Activated effector memory CD4-positive, alpha-beta T cell treated with anti-CD3 and anti-CD28 coated beads, Interleukin-2, amount 50 U/mL, for 16 hours (primary cell): ENCODE measurements around the gene ICAM2.
"Not testable (repeated sequence)": the region's sequence is repeated elsewhere in the genome, so short reads cannot be mapped to it uniquely, and the experiment has no call there.

Source experiments
- DNase-seq: peaks from one replicate; pipeline ENCODE4 v3.0.0-alpha.2; 2020

The ICAM2 gene

DNA sequence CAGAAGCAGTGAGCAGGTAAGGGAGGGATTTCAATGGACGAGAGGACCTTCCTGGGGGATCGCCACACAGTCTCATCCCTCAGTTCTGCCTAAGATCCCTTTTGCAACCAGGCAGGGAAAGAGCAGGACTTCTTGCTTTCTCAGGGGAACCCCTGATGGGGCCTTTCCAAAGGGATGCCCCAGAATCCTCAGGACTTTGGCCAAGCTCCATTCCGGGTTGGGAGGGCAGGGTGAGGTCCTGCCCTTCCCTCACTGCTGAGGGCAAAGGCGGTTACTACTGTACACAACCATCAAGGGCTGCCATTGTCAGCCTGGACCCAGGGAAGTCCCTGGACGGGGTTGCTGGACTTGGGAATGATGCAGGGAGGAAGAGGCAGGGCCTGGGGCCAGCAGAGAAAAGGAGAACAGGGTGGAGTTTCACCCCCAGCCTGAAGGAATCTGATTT lies 12.6 kb downstream of the ICAM2 start:
- DNase-seq, result no peak

DNA sequence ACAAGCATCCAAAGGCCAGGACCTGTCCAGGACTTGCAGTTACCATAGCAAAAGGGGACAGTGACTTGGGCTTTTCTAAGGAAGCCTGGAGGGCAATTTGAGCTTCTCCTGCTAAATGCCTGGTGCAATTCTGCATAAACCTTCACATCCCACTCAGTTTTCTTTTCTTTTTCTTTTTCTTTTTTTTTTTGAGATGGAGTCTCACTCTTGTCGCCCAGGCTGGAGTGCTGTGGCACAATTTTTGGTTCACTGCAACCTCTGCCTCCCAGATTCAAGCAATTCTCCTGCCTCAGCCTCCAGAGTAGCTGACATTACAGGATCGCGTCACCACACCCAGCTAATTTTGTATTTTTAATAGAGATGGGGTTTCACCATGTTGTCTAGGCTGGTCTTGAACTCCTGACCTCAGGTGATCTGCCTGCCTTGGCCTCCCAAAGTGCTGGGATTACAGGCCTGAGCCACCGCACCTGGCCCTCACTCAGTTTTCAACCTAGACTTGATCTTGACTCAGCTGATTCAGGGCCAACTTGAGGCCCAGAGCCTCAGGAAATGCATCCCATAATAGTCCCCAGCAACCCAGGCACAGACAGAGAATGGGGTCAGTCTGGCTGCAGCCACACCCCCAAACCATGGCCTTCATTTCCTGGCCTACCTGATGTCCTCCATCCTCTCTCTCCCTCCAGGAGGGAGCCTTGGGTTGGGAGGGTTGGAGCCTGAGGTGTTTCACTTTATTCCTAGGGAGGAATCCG lies 13.2 kb downstream of the ICAM2 start:
- DNase-seq, result not testable (repeated sequence)

DNA sequence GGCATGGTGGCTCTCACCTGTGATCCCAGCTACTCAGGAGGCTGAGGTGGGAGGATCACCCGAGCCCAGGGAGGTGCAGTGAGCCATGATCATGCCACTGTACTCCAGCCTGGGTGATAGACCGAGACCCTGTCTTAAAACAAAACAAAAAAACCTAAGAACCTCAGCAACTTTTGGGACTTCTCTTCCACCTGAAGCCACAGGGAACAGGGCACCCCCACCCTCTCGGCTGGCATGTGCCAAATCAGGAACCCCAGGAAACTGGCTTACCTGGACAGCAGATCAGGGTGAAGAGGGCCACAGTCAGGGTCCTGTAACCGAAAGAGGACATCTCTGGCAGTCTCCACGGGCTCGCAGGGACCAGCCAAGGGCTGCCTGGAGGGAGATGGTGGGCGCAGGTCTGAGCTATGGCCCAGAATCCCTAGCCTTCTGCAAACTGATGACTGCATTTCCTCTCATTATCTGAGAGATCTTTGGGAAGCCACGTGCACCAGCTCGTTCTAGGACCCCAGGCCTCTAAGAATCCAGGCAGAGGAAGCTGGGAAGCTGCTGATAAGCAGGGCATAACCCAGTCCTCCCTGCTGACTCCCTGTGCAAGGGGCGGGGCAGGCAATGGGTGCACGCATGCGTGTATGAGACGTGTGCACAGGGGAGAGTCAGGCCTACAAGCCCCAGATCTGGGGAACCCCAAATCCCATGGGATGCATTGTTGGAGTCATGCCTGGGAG lies 13.9 kb downstream of the ICAM2 start:
- DNase-seq, result peak; percentile 60

DNA sequence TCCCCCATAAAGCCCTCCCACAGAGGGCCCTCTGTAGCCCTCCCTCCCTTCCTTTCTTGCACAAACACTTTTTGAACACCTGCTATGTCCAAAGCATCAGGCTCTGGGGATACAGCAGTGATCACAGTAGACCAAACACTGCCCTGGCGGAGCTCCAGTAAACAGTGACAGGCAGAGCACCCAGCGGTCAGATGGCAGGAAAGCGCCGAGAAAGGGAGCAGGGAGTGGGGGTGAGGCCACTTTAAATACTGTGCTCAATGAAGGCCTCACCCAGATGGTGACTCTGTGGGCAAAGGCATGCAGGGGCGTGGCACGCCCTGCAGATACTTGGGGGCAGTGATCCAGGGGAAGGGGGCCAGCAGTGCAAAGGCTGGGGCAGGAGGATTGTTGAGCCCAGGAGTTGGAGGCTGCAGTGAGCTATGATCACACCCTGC lies 14.7 kb downstream of the ICAM2 start:
- DNase-seq, result peak; percentile 28

DNA sequence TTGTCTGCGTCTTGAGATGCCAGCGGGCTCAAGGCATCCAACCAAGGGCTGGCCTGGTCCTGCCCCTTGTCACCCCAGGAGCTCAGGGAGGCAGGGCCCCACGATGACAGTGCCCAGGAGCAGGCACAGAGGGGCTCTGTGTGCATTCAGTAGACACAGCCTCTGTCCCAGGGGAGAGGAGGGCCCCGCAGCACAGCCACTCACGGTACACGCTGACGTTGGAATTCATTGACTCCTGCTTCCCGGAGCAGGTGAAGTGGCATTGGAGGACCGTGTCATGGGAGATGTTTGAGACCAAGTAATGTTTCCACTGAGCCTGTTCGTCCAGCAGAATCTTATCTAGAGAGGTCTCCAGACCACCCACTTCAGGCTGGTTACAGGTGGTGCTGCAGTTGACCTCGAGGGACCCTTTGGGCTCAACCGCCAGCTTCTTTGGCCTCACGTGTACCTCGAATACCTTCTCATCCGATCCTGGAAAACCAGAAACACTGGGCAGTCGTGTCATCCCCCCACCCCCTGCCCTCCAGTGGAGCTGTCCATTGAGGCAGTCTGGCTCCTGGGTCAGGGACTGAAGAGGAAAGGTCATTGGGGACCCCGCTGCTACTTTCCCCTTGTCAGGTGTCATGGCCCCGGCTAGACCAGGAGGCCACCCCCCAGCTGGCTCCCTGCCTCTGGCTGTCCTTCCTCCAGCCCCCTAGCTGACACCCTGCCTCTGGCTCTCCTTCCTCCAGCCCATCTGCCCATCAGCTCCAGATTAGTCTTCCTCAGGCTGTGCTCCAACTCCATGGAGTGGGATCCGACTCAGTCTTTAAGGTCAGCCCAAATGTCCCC lies 15.3 kb downstream of the ICAM2 start:
- DNase-seq, result peak; percentile 57

DNA sequence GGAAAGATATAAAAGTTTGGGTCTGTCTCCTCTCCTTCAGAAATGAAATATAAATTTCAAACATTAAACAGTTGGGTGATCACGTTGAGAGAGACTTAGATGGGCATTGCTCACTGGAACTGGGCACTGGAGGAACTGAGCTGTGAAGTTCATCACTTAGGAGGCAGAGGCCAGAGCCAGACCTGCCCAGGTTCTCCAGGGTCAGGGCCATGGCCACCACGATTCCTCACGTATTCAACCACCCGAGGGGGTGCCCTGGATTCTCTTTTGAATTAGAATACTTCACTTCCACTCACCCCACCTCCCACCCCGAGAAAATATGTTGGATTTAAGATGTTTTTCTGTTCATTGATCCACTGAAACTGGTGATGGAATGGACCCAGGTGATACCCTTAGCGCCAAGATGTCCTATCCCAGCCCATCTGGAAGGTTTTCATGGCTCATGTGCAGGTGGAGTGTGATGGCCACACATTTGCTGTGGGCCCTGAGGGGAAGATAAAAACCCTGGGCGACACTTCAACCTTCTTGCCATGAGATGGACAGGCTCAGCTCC lies 16.1 kb downstream of the ICAM2 start:
- DNase-seq, result peak; percentile 54

DNA sequence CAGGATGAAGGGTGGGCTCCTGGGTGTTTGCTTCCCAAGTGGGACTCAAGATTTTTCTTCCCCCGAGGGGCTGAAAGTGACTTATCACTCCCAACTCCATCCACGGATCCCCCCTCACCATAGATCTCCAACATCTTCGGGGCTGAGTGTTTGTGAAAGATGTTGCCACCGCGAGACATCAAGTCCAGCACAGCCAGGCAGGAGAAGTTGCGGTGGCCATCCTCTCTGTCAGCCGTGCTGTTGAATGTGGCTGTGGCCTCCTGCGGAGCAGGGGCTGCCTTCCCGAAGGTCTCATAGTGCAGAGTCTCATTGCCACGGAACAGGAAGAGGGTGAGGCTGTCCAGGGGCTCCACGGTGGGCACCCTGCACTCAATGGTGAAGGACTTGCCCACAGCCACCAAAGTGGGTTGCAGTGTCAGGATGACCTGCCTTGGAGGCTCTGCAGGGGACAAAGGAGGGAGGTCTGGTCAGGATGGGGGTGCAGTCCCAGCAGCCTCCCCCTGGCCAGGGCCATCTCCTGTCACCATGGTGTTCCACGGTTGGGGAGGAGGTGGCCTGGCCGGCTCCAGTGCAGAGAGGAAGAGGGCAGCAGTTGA lies 16.8 kb downstream of the ICAM2 start:
- peak; percentile 59 for DNase-seq

DNA sequence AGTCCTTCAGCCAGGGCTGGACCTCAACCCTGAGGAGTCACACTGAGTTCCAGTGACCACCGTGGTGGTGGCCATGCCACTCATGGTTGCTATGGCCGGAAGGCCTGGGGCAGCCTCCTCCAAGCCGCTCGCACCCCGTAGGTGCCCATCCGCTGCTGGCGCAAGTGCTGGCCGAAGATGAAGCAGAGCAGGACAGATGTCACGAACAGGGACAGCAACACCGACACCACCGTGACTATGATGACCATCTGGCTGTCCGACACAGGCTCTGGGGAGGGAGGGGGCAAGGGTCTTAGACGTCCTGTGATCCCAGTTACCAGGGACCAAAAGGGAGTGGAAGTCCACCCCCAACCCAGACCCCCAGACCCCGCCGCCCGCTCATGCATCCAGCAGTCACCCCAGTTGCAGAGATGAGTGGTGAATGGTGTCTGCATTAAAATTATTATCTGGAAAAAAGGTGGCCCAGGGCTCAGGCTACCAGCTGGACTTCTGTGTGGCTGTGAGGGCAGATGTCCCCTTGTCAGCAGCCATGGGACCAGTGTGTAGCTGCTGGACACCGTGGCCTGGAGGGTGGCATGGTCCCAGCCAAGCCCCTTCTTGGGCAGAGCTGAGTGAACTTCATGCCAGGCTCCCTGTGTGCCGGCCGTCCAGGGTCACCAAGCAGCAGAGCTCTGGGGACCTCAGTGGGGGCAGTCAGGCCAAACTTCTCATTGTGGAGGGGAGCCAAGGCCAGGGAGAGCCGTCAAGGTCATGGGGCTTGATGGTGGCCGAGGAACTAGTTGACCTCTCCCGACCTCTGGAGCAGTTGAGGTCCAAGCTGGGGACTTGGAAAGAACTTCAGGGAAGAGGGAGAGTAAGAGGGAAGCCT lies 17.5 kb downstream of the ICAM2 start:
- DNase-seq, result peak; percentile 59

DNA sequence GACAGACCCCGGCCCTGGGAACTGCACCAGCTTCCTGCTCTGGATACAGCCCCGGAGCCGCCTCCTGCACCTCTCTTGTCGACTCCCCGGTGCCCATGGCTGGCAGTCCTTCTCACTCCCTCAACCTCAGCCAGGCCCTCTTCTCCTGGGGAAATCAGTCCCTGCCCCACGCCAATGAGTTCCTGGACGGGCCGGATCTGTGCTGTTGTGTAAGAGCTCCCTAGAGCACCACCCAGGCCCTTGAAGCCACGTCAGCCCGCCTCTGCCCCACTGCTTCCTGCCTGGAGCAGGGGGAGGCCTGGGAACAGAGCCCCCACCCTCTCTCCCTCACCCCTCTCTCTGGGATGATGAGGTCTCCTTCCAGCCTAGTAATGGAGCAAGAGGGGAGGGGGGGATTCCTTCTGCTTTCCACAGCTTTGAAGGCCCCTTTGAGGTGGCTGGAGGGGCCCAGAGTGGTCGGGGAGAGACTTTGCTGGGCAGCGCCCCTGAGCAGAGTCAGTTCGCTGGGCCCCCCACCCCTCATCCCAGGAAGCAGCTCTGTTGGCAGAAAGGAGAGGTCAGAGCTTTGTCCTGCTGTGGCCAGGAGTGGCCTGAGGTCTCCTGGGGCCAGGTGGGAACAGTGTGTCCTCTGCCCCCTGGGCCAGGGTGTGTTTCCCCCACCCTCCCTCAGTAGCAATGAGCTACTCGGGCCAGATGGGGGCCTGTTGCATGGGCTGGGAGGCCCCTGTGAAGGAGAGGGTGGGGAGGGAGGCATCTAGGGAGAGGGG lies 18.5 kb downstream of the ICAM2 start:
- DNase-seq, result peak; percentile 58

DNA sequence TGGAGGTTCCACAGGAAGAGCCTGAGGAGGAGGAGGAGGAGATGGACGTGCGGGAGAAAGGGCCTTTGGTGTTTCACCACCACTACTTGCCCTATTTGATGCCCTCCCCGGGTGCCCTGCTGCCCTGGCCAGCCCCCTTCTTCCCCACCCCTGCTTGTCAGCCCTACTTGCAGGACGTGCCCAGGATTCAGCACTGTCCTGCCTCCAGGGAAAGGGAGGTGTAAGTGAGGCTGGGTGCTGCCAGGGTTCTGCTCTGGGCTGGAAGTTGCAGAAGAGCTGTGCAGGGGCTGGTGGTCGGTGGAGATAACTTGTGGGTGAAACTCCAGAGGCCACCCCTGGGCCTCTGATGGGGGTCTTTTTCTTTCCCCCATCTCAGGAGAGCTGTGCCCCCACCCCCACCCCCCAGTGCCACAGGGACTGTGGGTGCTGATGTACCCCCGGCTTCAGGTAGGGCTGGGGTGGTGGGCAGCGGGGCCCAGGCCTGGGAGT lies 19.3 kb downstream of the ICAM2 start:
- DNase-seq, result peak; percentile 47

DNA sequence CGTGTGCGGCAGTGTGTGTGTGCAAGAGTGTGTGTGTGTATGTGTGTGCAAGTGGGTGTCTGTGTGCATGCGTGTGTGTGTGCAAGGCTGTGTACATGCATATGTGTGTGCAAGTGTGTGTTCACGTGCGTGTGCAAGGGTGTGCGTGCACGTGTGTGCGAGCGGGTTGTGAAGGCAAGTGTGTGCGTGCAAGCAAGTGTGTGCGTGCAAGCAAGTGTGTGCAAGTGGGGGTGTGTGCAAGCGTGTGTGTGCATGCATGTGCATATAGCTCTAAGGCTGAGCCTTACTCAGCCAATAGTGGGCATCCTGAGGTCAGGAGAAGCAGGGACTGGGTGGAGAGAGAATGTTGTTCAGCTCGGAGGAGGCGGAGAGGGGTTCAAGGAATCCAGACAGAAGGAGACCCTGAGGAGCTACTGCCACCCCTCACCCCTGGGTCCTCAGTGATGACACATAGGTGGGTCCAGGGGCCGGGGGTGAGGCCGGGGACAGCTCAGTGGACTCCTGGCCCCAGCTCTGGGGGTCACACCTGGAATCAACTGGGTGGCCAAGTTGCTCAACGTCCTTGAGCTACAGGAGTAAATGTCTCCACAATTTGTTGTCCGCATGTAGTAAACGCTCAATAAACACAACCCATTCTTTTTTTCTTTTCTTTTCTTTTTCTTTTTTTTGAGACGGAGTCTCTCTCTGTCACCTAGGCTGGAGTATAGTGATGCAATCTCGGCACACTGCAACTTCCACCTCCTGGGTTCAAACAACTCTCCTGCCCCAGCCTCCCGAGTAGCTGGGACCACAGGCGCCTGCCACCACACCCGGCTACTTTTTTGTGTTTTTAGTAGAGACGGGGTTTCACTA lies 20.5 kb downstream of the ICAM2 start:
- peak; percentile 61 for DNase-seq

DNA sequence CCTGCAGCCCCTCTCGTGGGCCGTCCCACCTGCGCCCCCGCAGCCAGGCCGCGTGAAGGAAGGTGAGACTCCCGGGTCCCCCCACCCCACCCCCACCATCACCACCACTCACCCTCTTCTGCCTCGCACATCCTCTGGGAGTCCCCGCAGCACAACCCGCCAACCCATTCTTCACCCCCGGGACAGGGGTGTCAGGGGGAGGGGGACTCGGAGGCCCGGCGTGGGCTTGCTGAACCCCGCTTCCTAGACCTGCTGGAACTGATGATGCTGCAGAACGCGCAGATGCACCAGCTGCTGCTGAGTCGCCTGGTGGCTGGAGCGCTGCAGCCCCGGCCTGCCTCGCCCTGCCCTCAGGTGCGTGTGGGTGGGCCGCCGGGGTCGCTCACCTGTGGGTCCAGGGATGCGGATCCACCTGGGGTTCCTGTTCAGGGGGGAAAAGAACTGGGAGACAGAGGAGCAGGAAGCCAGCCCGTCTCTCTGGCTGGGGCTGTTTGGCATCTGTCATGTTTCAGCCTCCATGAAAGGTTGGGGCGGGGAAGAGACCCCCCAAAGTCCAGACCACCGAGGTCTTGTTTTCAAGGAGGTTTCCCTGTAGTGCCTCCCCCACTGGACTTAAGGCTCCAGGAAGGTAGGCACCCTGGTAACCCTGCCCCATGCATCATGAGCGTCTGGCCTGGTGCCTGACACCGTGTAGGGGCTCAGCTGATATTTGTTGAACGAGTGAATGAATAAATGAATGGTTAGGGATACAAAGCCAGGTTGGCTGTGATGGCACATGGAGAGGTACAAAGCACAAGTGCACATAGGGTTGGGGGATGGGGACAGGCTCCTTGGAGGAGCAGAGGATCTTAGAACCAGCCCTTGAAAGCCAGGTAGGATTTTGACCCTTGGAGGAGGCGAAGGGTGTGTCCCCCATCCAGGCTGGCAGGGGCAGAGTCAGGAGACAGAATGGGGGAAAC lies 21.4 kb downstream of the ICAM2 start:
- peak; percentile 69 for DNase-seq

DNA sequence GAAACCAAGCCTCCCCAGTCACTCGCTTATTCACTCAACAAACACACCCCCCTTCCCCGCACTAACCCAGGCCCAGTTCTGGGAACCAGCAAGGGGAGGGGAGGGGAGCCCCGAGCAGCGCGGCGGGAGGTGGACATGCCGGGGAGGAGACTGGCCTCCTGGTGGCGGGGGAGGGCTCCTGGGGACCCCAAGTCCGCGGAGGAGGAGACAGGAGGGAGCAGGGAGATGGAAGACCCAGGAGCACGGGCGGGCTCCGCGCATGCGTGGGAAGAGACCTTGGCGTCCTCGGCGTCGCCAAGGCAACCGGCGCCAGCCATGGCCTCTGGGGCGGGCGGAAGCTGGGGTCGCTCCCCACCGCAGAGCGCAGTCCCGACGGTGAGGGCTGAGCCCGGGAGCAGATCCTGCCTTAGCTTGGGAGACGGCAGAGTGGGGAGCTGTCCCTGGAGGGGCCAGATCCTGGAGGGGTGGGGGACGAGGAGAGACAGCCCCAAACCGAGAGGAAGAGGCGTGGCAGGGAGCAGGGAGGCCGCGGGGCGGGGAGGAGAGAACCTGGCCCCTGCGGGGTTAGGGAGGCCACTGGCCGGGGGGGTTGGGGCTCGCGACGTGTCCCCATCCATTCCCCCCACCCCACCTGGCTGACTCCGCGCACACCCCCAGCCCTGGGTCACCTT lies 22.2 kb downstream of the ICAM2 start, which contains the start of gene PRR29:
Gene PRR29 (plus strand): TSS at position 302 of the 671 bp plus-strand sequence. CDS start 14 bp downstream, at position 316.
- DNase-seq, result peak; percentile 89

DNA sequence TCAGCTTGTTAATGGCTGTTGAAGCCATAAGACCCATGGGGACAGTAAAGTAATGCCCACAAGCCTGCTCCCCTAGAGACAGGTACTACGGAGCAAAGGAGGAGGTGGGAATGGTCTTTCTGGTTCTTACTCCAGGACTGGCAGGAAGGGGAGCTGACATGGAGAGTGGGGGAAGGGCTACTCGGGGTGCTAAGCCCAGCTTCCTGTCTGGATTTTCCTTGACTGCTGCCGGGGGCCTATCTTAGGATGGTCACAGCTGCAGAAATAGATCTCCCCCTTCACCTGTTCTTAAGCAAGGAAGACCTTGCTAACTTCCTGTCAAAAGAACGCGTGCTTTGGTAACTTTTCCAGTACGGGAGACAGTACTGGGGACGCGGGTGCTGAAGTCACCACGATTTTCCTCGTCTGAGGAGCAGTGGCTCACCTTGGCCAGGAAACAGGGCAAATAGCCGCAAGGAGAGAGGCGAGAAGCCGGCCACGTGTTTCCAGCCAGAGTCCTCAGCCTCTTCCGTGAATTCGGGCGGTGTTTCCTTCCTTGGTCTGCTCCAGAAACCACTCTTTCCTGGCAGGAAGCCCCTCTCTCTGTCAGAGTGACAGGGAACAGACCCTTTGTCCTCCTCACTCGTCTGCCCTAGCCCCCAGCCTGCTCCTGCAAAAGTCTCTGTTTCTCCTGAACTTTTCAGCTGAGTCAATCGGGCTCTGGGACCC lies 22.9 kb downstream of the ICAM2 start:
- peak; percentile 59 for DNase-seq

DNA sequence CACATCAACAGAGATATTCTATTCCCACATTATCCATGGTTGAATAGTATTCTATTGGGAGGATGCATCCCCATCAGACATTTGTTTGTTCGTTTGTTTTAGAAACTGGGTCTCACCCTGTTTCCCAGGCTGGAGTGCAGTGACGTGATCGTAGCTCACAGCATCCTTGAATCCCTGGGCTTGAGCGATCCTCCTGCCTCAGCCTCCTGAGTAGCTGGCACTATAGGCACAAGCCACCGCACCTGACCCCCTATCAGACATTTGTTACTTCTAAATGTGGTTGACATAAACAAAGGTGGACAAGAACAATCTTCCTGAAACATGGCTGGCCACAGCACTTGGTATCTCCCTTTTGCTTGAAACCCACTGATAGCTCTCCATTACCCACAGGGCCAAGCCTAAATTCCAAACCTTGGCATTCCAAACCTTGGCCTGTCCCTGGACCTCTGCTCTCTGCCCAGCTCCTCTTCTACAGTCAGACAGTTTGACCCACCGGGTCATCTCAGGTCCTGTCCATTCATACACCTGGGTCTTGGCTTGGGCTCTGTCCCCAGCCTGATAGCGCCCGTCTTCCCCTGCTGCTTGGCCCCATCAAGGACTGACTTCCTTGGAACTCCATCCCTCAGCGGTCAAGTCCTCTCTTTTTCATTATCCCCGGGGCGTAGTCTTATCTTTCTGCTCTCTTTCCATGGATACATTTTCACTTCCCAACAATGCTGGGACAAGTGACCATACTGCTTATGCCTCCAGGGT lies 23.8 kb downstream of the ICAM2 start:
- peak; percentile 49 for DNase-seq

DNA sequence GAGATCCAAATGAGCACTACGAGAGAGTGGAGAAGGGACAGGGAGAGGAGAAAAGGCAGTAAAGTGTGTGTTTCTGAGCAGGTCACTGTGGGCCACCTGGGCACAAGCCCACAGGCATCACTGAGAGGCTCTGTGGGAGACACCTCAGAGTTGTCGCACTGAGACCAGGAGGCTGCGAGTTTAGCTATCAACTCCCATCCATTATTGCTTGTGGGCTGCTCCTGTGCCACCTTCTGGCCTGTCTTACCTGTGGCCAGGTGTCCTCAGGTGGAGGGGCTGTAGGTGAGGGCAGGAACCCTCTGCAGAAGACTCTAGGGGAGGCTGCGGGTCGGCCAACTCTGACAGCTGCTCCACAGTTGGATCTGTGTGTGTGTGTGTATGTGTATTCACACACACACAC lies 24.8 kb downstream of the ICAM2 start:
- peak; percentile 59 for DNase-seq
